ENCODE measurements around the gene ZDHHC5. TPM values are rescaled to one million over a fixed set of nuclear protein-coding genes. Genes with fewer than 3 reads are reported as not detected.
"Not testable (repeated sequence)": the region's sequence is repeated elsewhere in the genome, so short reads cannot be mapped to it uniquely, and the experiment has no call there.

ZDHHC5 gene
- total RNA-seq, 1 experiment from 2014 or later, result 42.0 TPM

- no peak for DNase-seq (ENCODE audit: low read depth in 1 of 2, low spot score in 2 of 2)
- H3K9me3 ChIP-seq (replicated peaks), result no peaks in the 10 kb centered on the region
- no peak overlapping the region for H3K4me3 ChIP-seq
- H3K27me3 ChIP-seq (replicated peaks), result no peaks in the 10 kb centered on the region
- H3K36me3 ChIP-seq, result peaks cover 39% of the 10 kb centered on the region
- H3K4me1 ChIP-seq (replicated peaks), result peaks cover 18% of the 10 kb centered on the region
- no peak overlapping the region for H3K27ac ChIP-seq
Observed at GRCh38 chr11:57709802-57710367, 42.0 kb downstream of the ZDHHC5 start.

GRCh38 chr11:57711414-57712255, 43.7 kb downstream of the ZDHHC5 start, which contains the start of gene MED19:
TSS of gene MED19 (minus strand) at chr11:57712215. CDS start at chr11:57712179, 36 bp downstream.
- no peaks in the 10 kb centered on the region for H3K9me3 ChIP-seq (replicated peaks)
- H3K4me3 ChIP-seq, result peak within 1 kb of the TSS; percentile 74
- H3K36me3 ChIP-seq, result peaks cover 28% of the 10 kb centered on the region
- peaks cover 18% of the 10 kb centered on the region for H3K4me1 ChIP-seq (replicated peaks)
- no peaks in the 10 kb centered on the region for H3K27me3 ChIP-seq (replicated peaks)
- peak within 1 kb of the TSS; percentile 69 for H3K27ac ChIP-seq
- DNase-seq (ENCODE audit: low read depth in 1 of 2, low spot score in 2 of 2), result peak in 1 of 2 experiments; percentile 68

- peak within 1 kb of the TSS; percentile 74 for H3K4me3 ChIP-seq
- no peaks in the 10 kb centered on the region for H3K27me3 ChIP-seq (replicated peaks)
- H3K9me3 ChIP-seq (replicated peaks), result no peaks in the 10 kb centered on the region
- DNase-seq (ENCODE audit: low read depth in 1 of 2, low spot score in 2 of 2), result peak; percentile 95 to 96
- peaks cover 18% of the 10 kb centered on the region for H3K4me1 ChIP-seq (replicated peaks)
- H3K36me3 ChIP-seq, result peaks cover 26% of the 10 kb centered on the region
- peak within 1 kb of the TSS; percentile 69 for H3K27ac ChIP-seq
Observed at GRCh38 chr11:57712256-57713150, 44.6 kb downstream of the ZDHHC5 start, which contains the start of gene TMX2. TSS of gene TMX2 (plus strand) at chr11:57712593. CDS start at chr11:57712619, 26 bp downstream.

- Histone ChIP-seq H3K36me3 (peaks cover 18% of the 10 kb centered on the region), H3K27ac (no peak overlapping the region), H3K4me1 (replicated peaks) (peaks cover 18% of the 10 kb centered on the region), H3K27me3 (replicated peaks) (no peaks in the 10 kb centered on the region), H3K4me3 (peak overlapping the region; percentile 74), H3K9me3 (replicated peaks) (no peaks in the 10 kb centered on the region)
- no peak for DNase-seq (ENCODE audit: low read depth in 1 of 2, low spot score in 2 of 2)
Observed at GRCh38 chr11:57713835-57714234, 45.9 kb downstream of the ZDHHC5 start.

GRCh38 chr11:57716726-57717125, 48.8 kb downstream of the ZDHHC5 start:
- not testable (repeated sequence) for H3K27ac ChIP-seq; H3K4me3 ChIP-seq; DNase-seq (ENCODE audit: low read depth in 1 of 2, low spot score in 2 of 2); H3K27me3 ChIP-seq (replicated peaks); H3K9me3 ChIP-seq (replicated peaks)
- H3K4me1 ChIP-seq (replicated peaks), result peaks cover 10% of the 10 kb centered on the region
- H3K36me3 ChIP-seq, result peaks cover 25% of the 10 kb centered on the region

- no peak for DNase-seq (ENCODE audit: low read depth in 1 of 2, low spot score in 2 of 2)
- no peak overlapping the region for H3K27ac ChIP-seq
- H3K4me3 ChIP-seq, result no peak overlapping the region
- no peaks in the 10 kb centered on the region for H3K9me3 ChIP-seq (replicated peaks)
- peaks cover 18% of the 10 kb centered on the region for H3K36me3 ChIP-seq
- H3K27me3 ChIP-seq (replicated peaks), result no peaks in the 10 kb centered on the region
- no peaks in the 10 kb centered on the region for H3K4me1 ChIP-seq (replicated peaks)
Observed at GRCh38 chr11:57727185-57727584, 59.3 kb downstream of the ZDHHC5 start.

- no peak for DNase-seq (ENCODE audit: low read depth in 1 of 2, low spot score in 2 of 2)
- Histone ChIP-seq H3K27me3 (replicated peaks) (no peaks in the 10 kb centered on the region), H3K36me3 (peaks cover 15% of the 10 kb centered on the region), H3K4me3 (no peak overlapping the region), H3K4me1 (replicated peaks) (no peaks in the 10 kb centered on the region), H3K27ac (no peak overlapping the region), H3K9me3 (replicated peaks) (no peaks in the 10 kb centered on the region)
Observed at GRCh38 chr11:57728829-57729228, 60.9 kb downstream of the ZDHHC5 start.

GRCh38 chr11:57729479-57729878, 61.6 kb downstream of the ZDHHC5 start:
- Histone ChIP-seq H3K36me3 (peaks cover 13% of the 10 kb centered on the region), H3K27ac (no peak overlapping the region), H3K27me3 (replicated peaks) (no peaks in the 10 kb centered on the region), H3K4me3 (no peak overlapping the region), H3K4me1 (replicated peaks) (no peaks in the 10 kb centered on the region), H3K9me3 (replicated peaks) (no peaks in the 10 kb centered on the region)
- DNase-seq (ENCODE audit: low read depth in 1 of 2, low spot score in 2 of 2), result no peak

GRCh38 chr11:57732661-57733060, 64.7 kb downstream of the ZDHHC5 start:
- Histone ChIP-seq H3K4me1 (replicated peaks) (no peaks in the 10 kb centered on the region), H3K4me3 (no peak overlapping the region), H3K9me3 (replicated peaks) (no peaks in the 10 kb centered on the region), H3K27ac (no peak overlapping the region), H3K27me3 (replicated peaks) (no peaks in the 10 kb centered on the region), H3K36me3 (peaks cover 26% of the 10 kb centered on the region)
- no peak for DNase-seq (ENCODE audit: low read depth in 1 of 2, low spot score in 2 of 2)

GRCh38 chr11:57735619-57736298, 67.8 kb downstream of the ZDHHC5 start:
- peaks cover 50% of the 10 kb centered on the region for H3K36me3 ChIP-seq
- H3K27me3 ChIP-seq (replicated peaks), result no peaks in the 10 kb centered on the region
- H3K27ac ChIP-seq, result no peak overlapping the region
- H3K9me3 ChIP-seq (replicated peaks), result no peaks in the 10 kb centered on the region
- DNase-seq (ENCODE audit: low read depth in 1 of 2, low spot score in 2 of 2), result no peak
- H3K4me3 ChIP-seq, result no peak overlapping the region
- peaks cover 2% of the 10 kb centered on the region for H3K4me1 ChIP-seq (replicated peaks)

- Histone ChIP-seq H3K4me1 (replicated peaks) (peaks cover 13% of the 10 kb centered on the region), H3K27ac (peak within 1 kb of the TSS; percentile 80), H3K27me3 (replicated peaks) (no peaks in the 10 kb centered on the region), H3K9me3 (replicated peaks) (no peaks in the 10 kb centered on the region), H3K4me3 (peak within 1 kb of the TSS; percentile 75), H3K36me3 (peaks cover 87% of the 10 kb centered on the region)
- peak; percentile 94 to 98 for DNase-seq (ENCODE audit: low read depth in 1 of 2, low spot score in 2 of 2)
Observed at GRCh38 chr11:57741132-57742086, 73.5 kb downstream of the ZDHHC5 start, which contains the start of gene SELENOH. TSS of gene SELENOH (plus strand) at chr11:57741491. CDS start at chr11:57741596, 105 bp downstream.

GRCh38 chr11:57742087-57742452, 74.2 kb downstream of the ZDHHC5 start:
- H3K27ac ChIP-seq, result peak overlapping the region; percentile 80
- H3K27me3 ChIP-seq (replicated peaks), result no peaks in the 10 kb centered on the region
- DNase-seq (ENCODE audit: low read depth in 1 of 2, low spot score in 2 of 2), result no peak
- H3K36me3 ChIP-seq, result peaks cover 85% of the 10 kb centered on the region
- H3K4me3 ChIP-seq, result peak overlapping the region; percentile 75
- H3K4me1 ChIP-seq (replicated peaks), result peaks cover 13% of the 10 kb centered on the region
- H3K9me3 ChIP-seq (replicated peaks), result no peaks in the 10 kb centered on the region

Data from SJSA1 (cell line).